Neural progenitor cell (in vitro differentiated cells): ENCODE results near the gene TIMP4. TPM values are rescaled to one million over a fixed set of nuclear protein-coding genes. Genes with fewer than 3 reads are reported as not detected.

Source experiments
- DNase-seq: peaks from one replicate; pipeline ENCODE4 v3.0.0-alpha.2; 2016; ENCODE audit warnings: low spot score
- H2AFZ ChIP-seq: fragments of 200-600 bp; sonication (generic); replicated peaks from 2 replicates; pipeline ENCODE4 v1.6.1; 2016; ENCODE audit warnings: antibody characterized with exemption
- H3F3A ChIP-seq: fragments of 200-600 bp; sonication (generic); 2 replicates; pipeline ENCODE4 v1.6.1; 2016; ENCODE audit warnings: antibody characterized with exemption, low read depth
- H3K27ac ChIP-seq: fragments of 200-600 bp; sonication (generic); 2 replicates; pipeline ENCODE4 v1.5.1; 2016; ENCODE audit warnings: mild to moderate bottlenecking
- H3K27me3 ChIP-seq: fragments of 200-600 bp; sonication (generic); 2 replicates; pipeline ENCODE4 v1.6.1; 2016; ENCODE audit warnings: mild to moderate bottlenecking, moderate library complexity
- H3K36me3 ChIP-seq: fragments of 200-600 bp; sonication (generic); 2 replicates; pipeline ENCODE4 v1.5.1; 2016
- H3K4me1 ChIP-seq: fragments of 200-600 bp; sonication (generic); 2 replicates; pipeline ENCODE4 v1.6.1; 2016; ENCODE audit warnings: mixed run types
- H3K4me2 ChIP-seq: fragments of 200-600 bp; sonication (generic); 2 replicates; pipeline ENCODE4 v1.6.1; 2016
- H3K4me3 ChIP-seq: fragments of 200-600 bp; sonication (generic); 2 replicates; pipeline ENCODE4 v1.5.1; 2016
- H3K79me2 ChIP-seq: fragments of 200-600 bp; sonication (generic); 2 replicates; pipeline ENCODE4 v1.6.1; 2016; ENCODE audit warnings: low read depth
- H3K9ac ChIP-seq: fragments of 200-600 bp; sonication (generic); 2 replicates; pipeline ENCODE4 v1.6.1; 2016
- H3K9me3 ChIP-seq: fragments of 200-600 bp; sonication (generic); 2 replicates; pipeline ENCODE4 v1.5.1; 2016; ENCODE audit warnings: low read depth
- H4K20me1 ChIP-seq: fragments of 200-600 bp; sonication (generic); 2 replicates; pipeline ENCODE4 v1.6.1; 2016; ENCODE audit warnings: low read depth
- H3K27ac Mint-ChIP-seq: 3 replicates; pipeline ENCODE4 v1.8.0; 2021; ENCODE audit warnings: mixed read lengths
- H3K27me3 Mint-ChIP-seq: 2 replicates; pipeline ENCODE4 v1.8.0; 2022; ENCODE audit warnings: low read depth, mild to moderate bottlenecking, inconsistent platforms, moderate library complexity, mixed read lengths; ENCODE audit not compliant: insufficient read depth
- H3K36me3 Mint-ChIP-seq: 3 replicates; pipeline ENCODE4 v1.8.0; 2021; ENCODE audit warnings: mixed read lengths
- H3K4me1 Mint-ChIP-seq: 3 replicates; pipeline ENCODE4 v1.8.0; 2021; ENCODE audit warnings: mixed read lengths
- H3K4me3 Mint-ChIP-seq: 3 replicates; pipeline ENCODE4 v1.8.0; 2021; ENCODE audit warnings: mild to moderate bottlenecking, moderate library complexity, mixed read lengths
- H3K9me3 Mint-ChIP-seq: 3 replicates; pipeline ENCODE4 v1.8.0; 2020; ENCODE audit warnings: mixed read lengths
- CTCF ChIP-seq: fragments of 200-600 bp; sonication (generic); IDR thresholded peaks from 2 replicates; pipeline ENCODE4 v1.5.1; 2017; ENCODE audit warnings: antibody characterized with exemption, mild to moderate bottlenecking
- EZH2 ChIP-seq: fragments of 200-600 bp; sonication (generic); IDR thresholded peaks from 2 replicates; pipeline ENCODE4 v1.6.1; 2017; ENCODE audit warnings: antibody characterized with exemption, mild to moderate bottlenecking, moderate library complexity
- EZH2phosphoT487 ChIP-seq: fragments of 200-600 bp; sonication (generic); IDR thresholded peaks from 2 replicates; pipeline ENCODE4 v1.6.1; 2017; ENCODE audit warnings: antibody characterized with exemption
- total RNA-seq: library from RNA; depleted of rRNA; stranded (reverse); fragments of >200 nt; gene quantifications from 2 replicates; pipeline ENCODE4 v1.2.3, GENCODE V29; 2015; ENCODE audit warnings: low replicate concordance

Gene TIMP4
- total RNA-seq, 1 donor from 2014 or later, result 0.07 TPM

- Histone ChIP-seq H3K4me1 (no peaks in the 10 kb centered on the region), H3K79me2 (no peaks in the 10 kb centered on the region), H3K27me3 (no peaks in the 10 kb centered on the region), H3F3A (no peaks in the 10 kb centered on the region), H3K9ac (no peak overlapping the region), H2AFZ (no peak overlapping the region), H3K27ac (no peak overlapping the region), H3K36me3 (no peaks in the 10 kb centered on the region), H3K4me3 (no peak overlapping the region), H3K9me3 (no peaks in the 10 kb centered on the region), H4K20me1 (no peaks in the 10 kb centered on the region), H3K4me2 (no peak overlapping the region)
- TF ChIP-seq EZH2phosphoT487 (no peak), CTCF (no peak), EZH2 (no peak)
- H3K4me3 Mint-ChIP-seq, result no peak overlapping the region
- peaks cover 3% of the 10 kb centered on the region for H3K4me1 Mint-ChIP-seq
- H3K36me3 Mint-ChIP-seq, result no peaks in the 10 kb centered on the region
- no peak overlapping the region for H3K27ac Mint-ChIP-seq
- peaks cover 5% of the 10 kb centered on the region for H3K27me3 Mint-ChIP-seq
- no peak for DNase-seq
- no peaks in the 10 kb centered on the region for H3K9me3 Mint-ChIP-seq
Observed at GRCh38 chr3:12185172-12185710, 26.5 kb upstream of the TIMP4 start.

- H3K27ac Mint-ChIP-seq, result no peak overlapping the region
Observed at GRCh38 chr3:12184541-12184940, 25.8 kb upstream of the TIMP4 start.

GRCh38 chr3:12182687-12183441 lies 24.2 kb upstream of the TIMP4 start:
- Histone ChIP-seq H2AFZ (no peak overlapping the region), H3K9ac (no peak overlapping the region), H3K4me2 (no peak overlapping the region), H3K4me1 (no peaks in the 10 kb centered on the region), H3K9me3 (no peaks in the 10 kb centered on the region), H3K79me2 (no peaks in the 10 kb centered on the region), H4K20me1 (no peaks in the 10 kb centered on the region), H3K4me3 (no peak overlapping the region), H3K27ac (no peak overlapping the region), H3K36me3 (no peaks in the 10 kb centered on the region), H3F3A (no peaks in the 10 kb centered on the region), H3K27me3 (no peaks in the 10 kb centered on the region)
- H3K9me3 Mint-ChIP-seq, result no peaks in the 10 kb centered on the region
- peaks cover 6% of the 10 kb centered on the region for H3K27me3 Mint-ChIP-seq
- DNase-seq, result no peak
- H3K4me1 Mint-ChIP-seq, result peaks cover 3% of the 10 kb centered on the region
- H3K36me3 Mint-ChIP-seq, result no peaks in the 10 kb centered on the region
- H3K27ac Mint-ChIP-seq, result no peak overlapping the region
- H3K4me3 Mint-ChIP-seq, result no peak overlapping the region
- TF ChIP-seq EZH2phosphoT487 (no peak), EZH2 (no peak), CTCF (no peak)

More at GRCh38 chr3:12184541-12184940, 25.8 kb upstream of the TIMP4 start:
- Mint-ChIP-seq H3K36me3 (no peaks in the 10 kb centered on the region), H3K9me3 (no peaks in the 10 kb centered on the region), H3K4me3 (no peak overlapping the region), H3K27me3 (peaks cover 6% of the 10 kb centered on the region), H3K4me1 (peaks cover 3% of the 10 kb centered on the region)
- Histone ChIP-seq H3F3A (no peaks in the 10 kb centered on the region), H3K27me3 (no peaks in the 10 kb centered on the region), H3K4me2 (no peak overlapping the region), H3K9me3 (no peaks in the 10 kb centered on the region), H2AFZ (no peak overlapping the region), H3K79me2 (no peaks in the 10 kb centered on the region), H3K27ac (no peak overlapping the region), H3K36me3 (no peaks in the 10 kb centered on the region), H4K20me1 (no peaks in the 10 kb centered on the region), H3K4me1 (no peaks in the 10 kb centered on the region), H3K4me3 (no peak overlapping the region), H3K9ac (no peak overlapping the region)
- TF ChIP-seq CTCF, result no peak
- TF ChIP-seq EZH2, result no peak
- no peak for TF ChIP-seq EZH2phosphoT487
- DNase-seq, result no peak
